NB4 (cell line): ENCODE results near the gene SLC30A10.

Experiments
- CTCF ChIP-seq: IDR thresholded peaks from one replicate; pipeline ENCODE4 v1.5.1; 2012; ENCODE audit warnings: low read depth, low read length
- MAX ChIP-seq: IDR thresholded peaks from 2 replicates; pipeline ENCODE4 v1.6.1; 2011; ENCODE audit warnings: low read depth, low read length
- MYC ChIP-seq: IDR thresholded peaks from 2 replicates; pipeline ENCODE4 v1.6.1; 2011; ENCODE audit warnings: low read depth, low read length
- POLR2A ChIP-seq: IDR thresholded peaks from 2 replicates; pipeline ENCODE4 v1.6.1; 2011; ENCODE audit warnings: mild to moderate bottlenecking; ENCODE audit not compliant: insufficient read length; ENCODE audit errors: extremely low read depth

- TF ChIP-seq POLR2A = no peak
- no peak for TF ChIP-seq CTCF
- no peak for TF ChIP-seq MAX
- no peak for TF ChIP-seq MYC
Measured at GRCh38 chr1:219906924-219907771, 21.2 kb downstream of the SLC30A10 start.
